Panc1 (cell line): ENCODE results near the gene ABTB2.

ENCODE experiments used
- POLR2AphosphoS5 ChIP-seq: IDR thresholded peaks from 2 replicates; pipeline ENCODE4 v1.6.1; 2012; ENCODE audit warnings: mild to moderate bottlenecking, low read depth, low read length, moderate library complexity
- SIN3A ChIP-seq: IDR thresholded peaks from 2 replicates; pipeline ENCODE4 v1.6.1; 2012; ENCODE audit warnings: low read depth, mild to moderate bottlenecking, low read length, moderate library complexity, borderline replicate concordance; ENCODE audit not compliant: insufficient read depth
- TCF7L2 ChIP-seq: IDR thresholded peaks from 2 replicates; pipeline ENCODE4 v1.6.1; 2011; ENCODE audit warnings: mild to moderate bottlenecking, low read depth, low read length, inconsistent platforms
- TF ChIP-seq, protein P1 (sequence below): fragments of 450-650 bp; IDR thresholded peaks from 2 replicates; pipeline ENCODE4 v1.5.1; 2017; ENCODE audit warnings: mild to moderate bottlenecking
- TF ChIP-seq, protein P2 (sequence below), 2 experiments: IDR thresholded peaks; 2 replicates each; pipeline ENCODE4 v1.6.1; 2011 to 2012; ENCODE audit warnings: low read depth in 2 of 2, control low read depth in 1 of 2, low read length in 1 of 2, mild to moderate bottlenecking in 1 of 2, moderate library complexity in 1 of 2; ENCODE audit not compliant: insufficient read depth in 1 of 2

DNA sequence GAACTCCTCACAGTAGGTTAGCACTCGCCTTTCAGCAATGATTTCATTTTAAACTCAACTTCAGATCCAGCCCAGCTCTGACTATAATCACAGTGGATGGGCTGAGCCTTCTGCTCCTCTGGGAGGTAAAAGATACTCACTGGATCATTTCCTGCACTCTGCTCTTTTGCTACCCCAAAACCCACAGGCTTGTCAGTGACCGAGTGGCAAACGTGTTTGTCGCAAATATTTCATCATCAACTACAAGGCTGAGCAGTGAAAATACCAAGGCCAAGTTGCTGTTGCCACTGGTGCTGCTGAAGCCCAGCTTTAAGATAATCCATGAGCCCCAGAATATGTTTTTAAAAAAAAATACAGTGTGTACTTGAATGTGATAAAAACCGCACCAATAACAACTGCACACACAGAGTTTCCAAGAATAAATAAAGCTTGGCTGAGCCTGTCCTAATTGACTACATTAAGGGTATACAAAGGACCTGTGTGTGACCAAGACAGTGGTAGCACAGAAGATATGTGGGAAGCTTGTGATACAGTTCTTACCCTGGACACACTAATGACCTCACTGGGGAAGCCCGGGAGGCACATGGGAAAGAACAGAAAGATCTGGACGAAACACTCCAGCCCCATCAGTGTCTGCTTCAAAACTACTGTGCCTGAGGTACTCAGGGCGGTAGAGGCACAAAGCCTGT, 41.3 kb downstream of the ABTB2 start:
- TF ChIP-seq, protein P1, sequence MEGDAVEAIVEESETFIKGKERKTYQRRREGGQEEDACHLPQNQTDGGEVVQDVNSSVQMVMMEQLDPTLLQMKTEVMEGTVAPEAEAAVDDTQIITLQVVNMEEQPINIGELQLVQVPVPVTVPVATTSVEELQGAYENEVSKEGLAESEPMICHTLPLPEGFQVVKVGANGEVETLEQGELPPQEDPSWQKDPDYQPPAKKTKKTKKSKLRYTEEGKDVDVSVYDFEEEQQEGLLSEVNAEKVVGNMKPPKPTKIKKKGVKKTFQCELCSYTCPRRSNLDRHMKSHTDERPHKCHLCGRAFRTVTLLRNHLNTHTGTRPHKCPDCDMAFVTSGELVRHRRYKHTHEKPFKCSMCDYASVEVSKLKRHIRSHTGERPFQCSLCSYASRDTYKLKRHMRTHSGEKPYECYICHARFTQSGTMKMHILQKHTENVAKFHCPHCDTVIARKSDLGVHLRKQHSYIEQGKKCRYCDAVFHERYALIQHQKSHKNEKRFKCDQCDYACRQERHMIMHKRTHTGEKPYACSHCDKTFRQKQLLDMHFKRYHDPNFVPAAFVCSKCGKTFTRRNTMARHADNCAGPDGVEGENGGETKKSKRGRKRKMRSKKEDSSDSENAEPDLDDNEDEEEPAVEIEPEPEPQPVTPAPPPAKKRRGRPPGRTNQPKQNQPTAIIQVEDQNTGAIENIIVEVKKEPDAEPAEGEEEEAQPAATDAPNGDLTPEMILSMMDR: no peak
- TF ChIP-seq SIN3A (no peak), POLR2AphosphoS5 (no peak), TCF7L2 (no peak)
- TF ChIP-seq, protein P2, sequence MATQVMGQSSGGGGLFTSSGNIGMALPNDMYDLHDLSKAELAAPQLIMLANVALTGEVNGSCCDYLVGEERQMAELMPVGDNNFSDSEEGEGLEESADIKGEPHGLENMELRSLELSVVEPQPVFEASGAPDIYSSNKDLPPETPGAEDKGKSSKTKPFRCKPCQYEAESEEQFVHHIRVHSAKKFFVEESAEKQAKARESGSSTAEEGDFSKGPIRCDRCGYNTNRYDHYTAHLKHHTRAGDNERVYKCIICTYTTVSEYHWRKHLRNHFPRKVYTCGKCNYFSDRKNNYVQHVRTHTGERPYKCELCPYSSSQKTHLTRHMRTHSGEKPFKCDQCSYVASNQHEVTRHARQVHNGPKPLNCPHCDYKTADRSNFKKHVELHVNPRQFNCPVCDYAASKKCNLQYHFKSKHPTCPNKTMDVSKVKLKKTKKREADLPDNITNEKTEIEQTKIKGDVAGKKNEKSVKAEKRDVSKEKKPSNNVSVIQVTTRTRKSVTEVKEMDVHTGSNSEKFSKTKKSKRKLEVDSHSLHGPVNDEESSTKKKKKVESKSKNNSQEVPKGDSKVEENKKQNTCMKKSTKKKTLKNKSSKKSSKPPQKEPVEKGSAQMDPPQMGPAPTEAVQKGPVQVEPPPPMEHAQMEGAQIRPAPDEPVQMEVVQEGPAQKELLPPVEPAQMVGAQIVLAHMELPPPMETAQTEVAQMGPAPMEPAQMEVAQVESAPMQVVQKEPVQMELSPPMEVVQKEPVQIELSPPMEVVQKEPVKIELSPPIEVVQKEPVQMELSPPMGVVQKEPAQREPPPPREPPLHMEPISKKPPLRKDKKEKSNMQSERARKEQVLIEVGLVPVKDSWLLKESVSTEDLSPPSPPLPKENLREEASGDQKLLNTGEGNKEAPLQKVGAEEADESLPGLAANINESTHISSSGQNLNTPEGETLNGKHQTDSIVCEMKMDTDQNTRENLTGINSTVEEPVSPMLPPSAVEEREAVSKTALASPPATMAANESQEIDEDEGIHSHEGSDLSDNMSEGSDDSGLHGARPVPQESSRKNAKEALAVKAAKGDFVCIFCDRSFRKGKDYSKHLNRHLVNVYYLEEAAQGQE (IDR thresholded peaks at IDR 0.05; ENCODE audit: insufficient read depth in 1 of 2, low read depth in 2 of 2, low read length in 1 of 2): no peak
